Measurements from ENCODE around the gene CCNL2. TPM values are rescaled to one million over a fixed set of nuclear protein-coding genes. Genes with fewer than 3 reads are reported as not detected.

Gene CCNL2
- total and polyA plus RNA-seq, 2 experiments from 2014 or later, result 115 to 146 TPM

DNA sequence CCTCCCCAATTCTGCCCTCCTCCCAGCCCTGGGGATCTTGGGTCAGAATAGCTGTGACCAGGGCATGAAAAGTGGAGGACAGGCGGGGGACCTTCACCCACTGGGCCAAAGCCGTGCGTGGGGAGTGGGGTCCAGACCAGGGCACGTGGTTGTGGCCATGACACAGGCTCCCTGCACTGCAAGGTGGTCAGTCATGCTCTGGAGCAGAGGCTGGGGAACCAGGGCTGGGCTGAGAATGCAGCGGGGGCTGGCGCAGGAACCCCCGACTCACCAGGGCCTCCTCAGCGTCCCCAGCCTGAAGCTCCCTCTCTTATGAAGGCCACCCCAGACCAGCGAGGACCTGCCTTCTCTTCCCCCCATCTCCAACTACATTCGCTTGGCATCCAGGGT lies 52.6 kb downstream of the CCNL2 start (continued):
- TF ChIP-seq, protein P1, sequence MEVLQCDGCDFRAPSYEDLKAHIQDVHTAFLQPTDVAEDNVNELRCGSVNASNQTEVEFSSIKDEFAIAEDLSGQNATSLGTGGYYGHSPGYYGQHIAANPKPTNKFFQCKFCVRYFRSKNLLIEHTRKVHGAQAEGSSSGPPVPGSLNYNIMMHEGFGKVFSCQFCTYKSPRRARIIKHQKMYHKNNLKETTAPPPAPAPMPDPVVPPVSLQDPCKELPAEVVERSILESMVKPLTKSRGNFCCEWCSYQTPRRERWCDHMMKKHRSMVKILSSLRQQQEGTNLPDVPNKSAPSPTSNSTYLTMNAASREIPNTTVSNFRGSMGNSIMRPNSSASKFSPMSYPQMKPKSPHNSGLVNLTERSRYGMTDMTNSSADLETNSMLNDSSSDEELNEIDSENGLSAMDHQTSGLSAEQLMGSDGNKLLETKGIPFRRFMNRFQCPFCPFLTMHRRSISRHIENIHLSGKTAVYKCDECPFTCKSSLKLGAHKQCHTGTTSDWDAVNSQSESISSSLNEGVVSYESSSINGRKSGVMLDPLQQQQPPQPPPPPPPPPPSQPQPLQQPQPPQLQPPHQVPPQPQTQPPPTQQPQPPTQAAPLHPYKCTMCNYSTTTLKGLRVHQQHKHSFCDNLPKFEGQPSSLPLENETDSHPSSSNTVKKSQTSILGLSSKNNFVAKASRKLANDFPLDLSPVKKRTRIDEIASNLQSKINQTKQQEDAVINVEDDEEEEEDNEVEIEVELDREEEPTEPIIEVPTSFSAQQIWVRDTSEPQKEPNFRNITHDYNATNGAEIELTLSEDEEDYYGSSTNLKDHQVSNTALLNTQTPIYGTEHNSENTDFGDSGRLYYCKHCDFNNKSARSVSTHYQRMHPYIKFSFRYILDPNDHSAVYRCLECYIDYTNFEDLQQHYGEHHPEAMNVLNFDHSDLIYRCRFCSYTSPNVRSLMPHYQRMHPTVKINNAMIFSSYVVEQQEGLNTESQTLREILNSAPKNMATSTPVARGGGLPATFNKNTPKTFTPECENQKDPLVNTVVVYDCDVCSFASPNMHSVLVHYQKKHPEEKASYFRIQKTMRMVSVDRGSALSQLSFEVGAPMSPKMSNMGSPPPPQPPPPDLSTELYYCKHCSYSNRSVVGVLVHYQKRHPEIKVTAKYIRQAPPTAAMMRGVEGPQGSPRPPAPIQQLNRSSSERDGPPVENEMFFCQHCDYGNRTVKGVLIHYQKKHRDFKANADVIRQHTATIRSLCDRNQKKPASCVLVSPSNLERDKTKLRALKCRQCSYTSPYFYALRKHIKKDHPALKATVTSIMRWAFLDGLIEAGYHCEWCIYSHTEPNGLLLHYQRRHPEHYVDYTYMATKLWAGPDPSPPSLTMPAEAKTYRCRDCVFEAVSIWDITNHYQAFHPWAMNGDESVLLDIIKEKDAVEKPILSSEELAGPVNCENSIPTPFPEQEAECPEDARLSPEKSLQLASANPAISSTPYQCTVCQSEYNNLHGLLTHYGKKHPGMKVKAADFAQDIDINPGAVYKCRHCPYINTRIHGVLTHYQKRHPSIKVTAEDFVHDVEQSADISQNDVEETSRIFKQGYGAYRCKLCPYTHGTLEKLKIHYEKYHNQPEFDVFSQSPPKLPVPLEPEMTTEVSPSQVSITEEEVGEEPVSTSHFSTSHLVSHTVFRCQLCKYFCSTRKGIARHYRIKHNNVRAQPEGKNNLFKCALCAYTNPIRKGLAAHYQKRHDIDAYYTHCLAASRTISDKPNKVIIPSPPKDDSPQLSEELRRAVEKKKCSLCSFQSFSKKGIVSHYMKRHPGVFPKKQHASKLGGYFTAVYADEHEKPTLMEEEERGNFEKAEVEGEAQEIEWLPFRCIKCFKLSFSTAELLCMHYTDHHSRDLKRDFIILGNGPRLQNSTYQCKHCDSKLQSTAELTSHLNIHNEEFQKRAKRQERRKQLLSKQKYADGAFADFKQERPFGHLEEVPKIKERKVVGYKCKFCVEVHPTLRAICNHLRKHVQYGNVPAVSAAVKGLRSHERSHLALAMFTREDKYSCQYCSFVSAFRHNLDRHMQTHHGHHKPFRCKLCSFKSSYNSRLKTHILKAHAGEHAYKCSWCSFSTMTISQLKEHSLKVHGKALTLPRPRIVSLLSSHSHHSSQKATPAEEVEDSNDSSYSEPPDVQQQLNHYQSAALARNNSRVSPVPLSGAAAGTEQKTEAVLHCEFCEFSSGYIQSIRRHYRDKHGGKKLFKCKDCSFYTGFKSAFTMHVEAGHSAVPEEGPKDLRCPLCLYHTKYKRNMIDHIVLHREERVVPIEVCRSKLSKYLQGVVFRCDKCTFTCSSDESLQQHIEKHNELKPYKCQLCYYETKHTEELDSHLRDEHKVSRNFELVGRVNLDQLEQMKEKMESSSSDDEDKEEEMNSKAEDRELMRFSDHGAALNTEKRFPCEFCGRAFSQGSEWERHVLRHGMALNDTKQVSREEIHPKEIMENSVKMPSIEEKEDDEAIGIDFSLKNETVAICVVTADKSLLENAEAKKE (CRISPR knock-in tag; IDR thresholded peaks at IDR 0.05), result no peak
- no peak for TF ChIP-seq EZH2phosphoT487 (IDR thresholded peaks at IDR 0.05; ENCODE audit: unreplicated experiment)
- no peak for TF ChIP-seq EZH2 (IDR thresholded peaks at IDR 0.05; ENCODE audit: low read depth, unreplicated experiment)
- TF ChIP-seq NANOG (IDR thresholded peaks at IDR 0.05; ENCODE audit: borderline replicate concordance), result no peak

DNA sequence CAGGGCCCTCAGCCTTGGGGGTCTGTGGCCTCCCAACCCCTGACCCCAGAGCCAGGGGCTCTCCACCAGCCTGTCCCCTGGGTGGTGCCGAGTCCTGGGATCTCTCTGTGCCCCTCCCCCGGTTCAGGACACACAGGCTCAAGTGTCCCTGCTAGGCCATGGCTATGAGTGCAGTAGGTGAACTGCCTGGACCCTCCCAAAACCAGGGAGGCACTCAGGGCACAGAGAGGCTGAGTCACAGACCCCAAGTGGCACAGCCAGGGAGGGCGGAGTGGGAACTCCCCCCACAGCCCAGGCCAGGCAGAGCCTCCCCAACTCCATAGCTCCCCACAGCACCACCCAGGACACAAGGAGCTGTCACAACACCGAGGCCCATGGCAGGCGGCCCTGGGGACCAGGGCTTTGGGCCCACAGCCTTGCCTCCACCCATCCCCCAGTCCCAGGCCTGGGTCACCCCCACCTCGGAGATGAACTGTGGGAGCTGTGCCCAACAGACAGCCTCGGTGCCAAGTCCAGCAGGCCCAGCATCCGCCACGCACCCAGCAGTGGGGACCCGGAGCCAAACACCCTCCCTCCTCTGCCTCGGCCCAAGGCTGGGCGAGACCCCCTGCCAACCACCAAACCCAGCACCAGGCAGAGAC lies 53.2 kb downstream of the CCNL2 start:
- H3K27me3 Mint-ChIP-seq (ENCODE audit: insufficient read depth, low read depth, poor library complexity), result peaks cover 6% of the 10 kb centered on the region
- Histone ChIP-seq H3K79me2 (replicated peaks; ENCODE audit: insufficient read depth) (peaks cover 14% of the 10 kb centered on the region), H3K4me2 (no peak overlapping the region), H3K36me3 (ENCODE audit: insufficient read depth) (no peaks in the 10 kb centered on the region), H3K27me3 (ENCODE audit: insufficient read depth) (no peaks in the 10 kb centered on the region), H3F3A (replicated peaks; ENCODE audit: low read depth) (peaks cover 9% of the 10 kb centered on the region), H3K4me3 (no peak overlapping the region), H3K9me2 (ENCODE audit: insufficient read depth) (no peaks in the 10 kb centered on the region), H3K4me1 (ENCODE audit: insufficient read depth) (peaks cover 7% of the 10 kb centered on the region; the same call in 1 of the 2 replicates), H4K20me1 (replicated peaks; ENCODE audit: insufficient read depth) (peaks cover 3% of the 10 kb centered on the region), H2AFZ (no peak overlapping the region), H3K27ac (ENCODE audit: low read depth) (no peak overlapping the region)
- peaks cover 13% of the 10 kb centered on the region for H3K4me1 Mint-ChIP-seq
- no peak for DNase-seq (ENCODE audit: low spot score)
- H3K4me3 Mint-ChIP-seq, result no peak overlapping the region
- H3K36me3 Mint-ChIP-seq (ENCODE audit: low read depth), result peaks cover 6% of the 10 kb centered on the region
- no peaks in the 10 kb centered on the region; the same call in 2 of the 3 replicates for H3K9me3 Mint-ChIP-seq
- H3K27ac Mint-ChIP-seq, result no peak overlapping the region
- no peak for ATAC-seq
- TF ChIP-seq, protein P1 (CRISPR knock-in tag; IDR thresholded peaks at IDR 0.05), result no peak
- TF ChIP-seq ZNF114 (CRISPR knock-in tag; IDR thresholded peaks at IDR 0.05) (no peak), CREB1 (CRISPR knock-in tag; IDR thresholded peaks at IDR 0.05; ENCODE audit: low read depth) (no peak), STAT1 (IDR thresholded peaks at IDR 0.05; ENCODE audit: unreplicated experiment) (no peak), EZH2 (IDR thresholded peaks at IDR 0.05; ENCODE audit: low read depth, unreplicated experiment) (no peak)
- TF ChIP-seq, protein P2, sequence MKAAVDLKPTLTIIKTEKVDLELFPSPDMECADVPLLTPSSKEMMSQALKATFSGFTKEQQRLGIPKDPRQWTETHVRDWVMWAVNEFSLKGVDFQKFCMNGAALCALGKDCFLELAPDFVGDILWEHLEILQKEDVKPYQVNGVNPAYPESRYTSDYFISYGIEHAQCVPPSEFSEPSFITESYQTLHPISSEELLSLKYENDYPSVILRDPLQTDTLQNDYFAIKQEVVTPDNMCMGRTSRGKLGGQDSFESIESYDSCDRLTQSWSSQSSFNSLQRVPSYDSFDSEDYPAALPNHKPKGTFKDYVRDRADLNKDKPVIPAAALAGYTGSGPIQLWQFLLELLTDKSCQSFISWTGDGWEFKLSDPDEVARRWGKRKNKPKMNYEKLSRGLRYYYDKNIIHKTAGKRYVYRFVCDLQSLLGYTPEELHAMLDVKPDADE (IDR thresholded peaks at IDR 0.05), result no peak
